ENCODE results near the gene IFT88.
A peak's percentile ranks its signal among the peaks of the same experiment; 100 is the strongest.

The IFT88 gene

DNA sequence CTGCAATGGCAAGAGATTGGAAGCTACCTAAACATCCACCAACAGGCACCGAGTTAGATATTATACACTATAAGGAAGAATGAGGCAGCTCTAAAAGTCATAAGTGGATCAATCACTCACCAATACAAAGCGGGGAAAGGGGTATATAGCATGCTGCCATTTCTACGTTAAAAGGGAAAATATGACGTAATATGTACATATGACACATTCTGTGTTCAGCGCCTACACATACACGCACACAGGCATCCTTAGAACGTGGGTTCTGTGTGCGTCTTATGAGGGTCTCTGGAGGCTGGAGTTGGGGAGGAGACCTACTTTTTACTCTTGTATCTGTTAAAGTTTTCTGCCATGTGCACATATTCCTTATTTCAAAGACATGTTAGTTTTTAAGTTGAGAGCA lies 142.4 kb downstream of the IFT88 start (continued):
- TF ChIP-seq, protein P1, sequence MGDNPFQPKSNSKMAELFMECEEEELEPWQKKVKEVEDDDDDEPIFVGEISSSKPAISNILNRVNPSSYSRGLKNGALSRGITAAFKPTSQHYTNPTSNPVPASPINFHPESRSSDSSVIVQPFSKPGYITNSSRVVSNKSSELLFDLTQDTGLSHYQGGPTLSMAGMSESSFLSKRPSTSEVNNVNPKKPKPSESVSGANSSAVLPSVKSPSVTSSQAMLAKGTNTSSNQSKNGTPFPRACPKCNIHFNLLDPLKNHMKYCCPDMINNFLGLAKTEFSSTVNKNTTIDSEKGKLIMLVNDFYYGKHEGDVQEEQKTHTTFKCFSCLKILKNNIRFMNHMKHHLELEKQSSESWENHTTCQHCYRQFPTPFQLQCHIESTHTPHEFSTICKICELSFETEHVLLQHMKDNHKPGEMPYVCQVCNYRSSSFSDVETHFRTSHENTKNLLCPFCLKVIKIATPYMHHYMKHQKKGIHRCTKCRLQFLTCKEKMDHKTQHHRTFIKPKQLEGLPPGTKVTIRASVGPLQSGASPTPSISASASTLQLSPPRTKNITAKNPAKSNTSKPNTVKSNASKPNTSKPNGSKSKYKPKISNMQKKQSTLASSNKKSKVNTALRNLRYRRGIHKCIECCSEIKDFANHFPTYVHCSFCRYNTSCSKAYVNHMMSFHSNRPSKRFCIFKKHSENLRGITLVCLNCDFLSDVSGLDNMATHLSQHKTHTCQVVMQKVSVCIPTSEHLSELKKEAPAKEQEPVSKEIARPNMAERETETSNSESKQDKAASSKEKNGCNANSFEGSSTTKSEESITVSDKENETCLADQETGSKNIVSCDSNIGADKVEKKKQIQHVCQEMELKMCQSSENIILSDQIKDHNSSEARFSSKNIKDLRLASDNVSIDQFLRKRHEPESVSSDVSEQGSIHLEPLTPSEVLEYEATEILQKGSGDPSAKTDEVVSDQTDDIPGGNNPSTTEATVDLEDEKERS (tag by site-specific recombination; IDR thresholded peaks at IDR 0.05): no peak
- TF ChIP-seq ZNF548 (tag by site-specific recombination; IDR thresholded peaks at IDR 0.05) (no peak), ZNF660 (tag by site-specific recombination; IDR thresholded peaks at IDR 0.05) (no peak), ZNF24 (tag by site-specific recombination; IDR thresholded peaks at IDR 0.05) (no peak), ZNF292 (tag by site-specific recombination; IDR thresholded peaks at IDR 0.05; ENCODE audit: borderline replicate concordance, low read depth) (no peak), ZNF561 (tag by site-specific recombination; IDR thresholded peaks at IDR 0.05; ENCODE audit: borderline replicate concordance) (no peak), ZNF274 (IDR thresholded peaks at IDR 0.05; ENCODE audit: low read length) (no peak), ZNF274 (tag by site-specific recombination; IDR thresholded peaks at IDR 0.05; ENCODE audit: borderline replicate concordance) (no peak), SALL2 (tag by site-specific recombination; IDR thresholded peaks at IDR 0.05; ENCODE audit: borderline replicate concordance) (no peak)
- TF ChIP-seq, protein P2, sequence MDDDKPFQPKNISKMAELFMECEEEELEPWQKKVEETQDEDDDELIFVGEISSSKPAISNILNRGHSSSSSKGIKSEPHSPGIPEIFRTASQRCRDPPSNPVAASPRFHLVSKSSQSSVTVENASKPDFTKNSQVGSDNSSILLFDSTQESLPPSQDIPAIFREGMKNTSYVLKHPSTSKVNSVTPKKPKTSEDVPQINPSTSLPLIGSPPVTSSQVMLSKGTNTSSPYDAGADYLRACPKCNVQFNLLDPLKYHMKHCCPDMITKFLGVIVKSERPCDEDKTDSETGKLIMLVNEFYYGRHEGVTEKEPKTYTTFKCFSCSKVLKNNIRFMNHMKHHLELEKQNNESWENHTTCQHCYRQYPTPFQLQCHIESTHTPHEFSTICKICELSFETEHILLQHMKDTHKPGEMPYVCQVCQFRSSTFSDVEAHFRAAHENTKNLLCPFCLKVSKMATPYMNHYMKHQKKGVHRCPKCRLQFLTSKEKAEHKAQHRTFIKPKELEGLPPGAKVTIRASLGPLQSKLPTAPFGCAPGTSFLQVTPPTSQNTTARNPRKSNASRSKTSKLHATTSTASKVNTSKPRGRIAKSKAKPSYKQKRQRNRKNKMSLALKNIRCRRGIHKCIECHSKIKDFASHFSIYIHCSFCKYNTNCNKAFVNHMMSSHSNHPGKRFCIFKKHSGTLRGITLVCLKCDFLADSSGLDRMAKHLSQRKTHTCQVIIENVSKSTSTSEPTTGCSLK (tag by site-specific recombination; IDR thresholded peaks at IDR 0.05): no peak
- TF ChIP-seq, protein P3, sequence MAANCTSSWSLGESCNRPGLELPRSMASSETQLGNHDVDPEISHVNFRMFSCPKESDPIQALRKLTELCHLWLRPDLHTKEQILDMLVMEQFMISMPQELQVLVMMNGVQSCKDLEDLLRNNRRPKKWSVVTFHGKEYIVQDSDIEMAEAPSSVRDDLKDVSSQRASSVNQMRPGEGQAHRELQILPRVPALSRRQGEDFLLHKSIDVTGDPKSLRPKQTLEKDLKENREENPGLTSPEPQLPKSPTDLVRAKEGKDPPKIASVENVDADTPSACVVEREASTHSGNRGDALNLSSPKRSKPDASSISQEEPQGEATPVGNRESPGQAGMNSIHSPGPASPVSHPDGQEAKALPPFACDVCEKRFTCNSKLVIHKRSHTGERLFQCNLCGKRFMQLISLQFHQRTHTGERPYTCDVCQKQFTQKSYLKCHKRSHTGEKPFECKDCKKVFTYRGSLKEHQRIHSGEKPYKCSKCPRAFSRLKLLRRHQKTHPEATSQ (tag by site-specific recombination; IDR thresholded peaks at IDR 0.05): no peak
- TF ChIP-seq, protein P4, sequence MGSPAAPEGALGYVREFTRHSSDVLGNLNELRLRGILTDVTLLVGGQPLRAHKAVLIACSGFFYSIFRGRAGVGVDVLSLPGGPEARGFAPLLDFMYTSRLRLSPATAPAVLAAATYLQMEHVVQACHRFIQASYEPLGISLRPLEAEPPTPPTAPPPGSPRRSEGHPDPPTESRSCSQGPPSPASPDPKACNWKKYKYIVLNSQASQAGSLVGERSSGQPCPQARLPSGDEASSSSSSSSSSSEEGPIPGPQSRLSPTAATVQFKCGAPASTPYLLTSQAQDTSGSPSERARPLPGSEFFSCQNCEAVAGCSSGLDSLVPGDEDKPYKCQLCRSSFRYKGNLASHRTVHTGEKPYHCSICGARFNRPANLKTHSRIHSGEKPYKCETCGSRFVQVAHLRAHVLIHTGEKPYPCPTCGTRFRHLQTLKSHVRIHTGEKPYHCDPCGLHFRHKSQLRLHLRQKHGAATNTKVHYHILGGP (tag by site-specific recombination; IDR thresholded peaks at IDR 0.05): no peak
- TF ChIP-seq, protein P5, sequence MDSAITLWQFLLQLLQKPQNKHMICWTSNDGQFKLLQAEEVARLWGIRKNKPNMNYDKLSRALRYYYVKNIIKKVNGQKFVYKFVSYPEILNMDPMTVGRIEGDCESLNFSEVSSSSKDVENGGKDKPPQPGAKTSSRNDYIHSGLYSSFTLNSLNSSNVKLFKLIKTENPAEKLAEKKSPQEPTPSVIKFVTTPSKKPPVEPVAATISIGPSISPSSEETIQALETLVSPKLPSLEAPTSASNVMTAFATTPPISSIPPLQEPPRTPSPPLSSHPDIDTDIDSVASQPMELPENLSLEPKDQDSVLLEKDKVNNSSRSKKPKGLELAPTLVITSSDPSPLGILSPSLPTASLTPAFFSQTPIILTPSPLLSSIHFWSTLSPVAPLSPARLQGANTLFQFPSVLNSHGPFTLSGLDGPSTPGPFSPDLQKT (IDR thresholded peaks at IDR 0.05; ENCODE audit: borderline replicate concordance, low read depth, low read length): no peak

DNA sequence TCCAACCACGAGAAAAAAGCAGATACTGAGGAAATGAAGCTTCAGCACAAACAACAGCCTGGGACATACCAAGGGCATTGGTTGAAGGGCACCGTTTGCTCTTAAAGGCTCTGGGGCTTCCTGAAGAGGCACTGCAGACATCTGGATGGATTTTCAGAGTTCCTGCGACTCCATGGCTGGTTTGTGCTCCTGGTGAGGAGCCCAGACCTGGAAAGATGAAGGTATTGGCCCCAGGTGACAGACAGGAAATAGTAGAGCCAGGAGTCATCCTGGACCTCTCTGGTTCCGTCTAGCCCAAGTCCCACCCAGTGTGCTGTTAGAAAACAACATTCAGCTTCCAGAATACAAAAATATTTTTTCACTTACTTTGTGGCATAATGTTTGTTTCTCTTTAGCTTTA lies 142.8 kb downstream of the IFT88 start:
- Histone ChIP-seq H3K36me3 (ENCODE audit: control insufficient read depth in 2 of 2, insufficient read depth in 1 of 2, low read length in 2 of 2) (no peaks in the 10 kb centered on the region), H3K9me3 (ENCODE audit: control insufficient read depth, insufficient read depth, low read depth, low read length) (no peaks in the 10 kb centered on the region), H3K4me3 (ENCODE audit: low read depth, low read length) (no peak overlapping the region), H3K27ac (ENCODE audit: extremely low read depth, low read depth, low read length) (no peak overlapping the region), H3K4me1 (ENCODE audit: control insufficient read depth, insufficient read depth, low read length) (no peaks in the 10 kb centered on the region)
- no peak for TF ChIP-seq ZSCAN16 (tag by site-specific recombination; IDR thresholded peaks at IDR 0.05)
- no peak for TF ChIP-seq MZF1 (tag by site-specific recombination; IDR thresholded peaks at IDR 0.05; ENCODE audit: borderline replicate concordance)
- no peak for TF ChIP-seq ZBTB20 (tag by site-specific recombination; IDR thresholded peaks at IDR 0.05)
- TF ChIP-seq KLF10 (tag by site-specific recombination; IDR thresholded peaks at IDR 0.05): no peak
- no peak for TF ChIP-seq ZNF558 (tag by site-specific recombination; IDR thresholded peaks at IDR 0.05)
- TF ChIP-seq, protein P6, sequence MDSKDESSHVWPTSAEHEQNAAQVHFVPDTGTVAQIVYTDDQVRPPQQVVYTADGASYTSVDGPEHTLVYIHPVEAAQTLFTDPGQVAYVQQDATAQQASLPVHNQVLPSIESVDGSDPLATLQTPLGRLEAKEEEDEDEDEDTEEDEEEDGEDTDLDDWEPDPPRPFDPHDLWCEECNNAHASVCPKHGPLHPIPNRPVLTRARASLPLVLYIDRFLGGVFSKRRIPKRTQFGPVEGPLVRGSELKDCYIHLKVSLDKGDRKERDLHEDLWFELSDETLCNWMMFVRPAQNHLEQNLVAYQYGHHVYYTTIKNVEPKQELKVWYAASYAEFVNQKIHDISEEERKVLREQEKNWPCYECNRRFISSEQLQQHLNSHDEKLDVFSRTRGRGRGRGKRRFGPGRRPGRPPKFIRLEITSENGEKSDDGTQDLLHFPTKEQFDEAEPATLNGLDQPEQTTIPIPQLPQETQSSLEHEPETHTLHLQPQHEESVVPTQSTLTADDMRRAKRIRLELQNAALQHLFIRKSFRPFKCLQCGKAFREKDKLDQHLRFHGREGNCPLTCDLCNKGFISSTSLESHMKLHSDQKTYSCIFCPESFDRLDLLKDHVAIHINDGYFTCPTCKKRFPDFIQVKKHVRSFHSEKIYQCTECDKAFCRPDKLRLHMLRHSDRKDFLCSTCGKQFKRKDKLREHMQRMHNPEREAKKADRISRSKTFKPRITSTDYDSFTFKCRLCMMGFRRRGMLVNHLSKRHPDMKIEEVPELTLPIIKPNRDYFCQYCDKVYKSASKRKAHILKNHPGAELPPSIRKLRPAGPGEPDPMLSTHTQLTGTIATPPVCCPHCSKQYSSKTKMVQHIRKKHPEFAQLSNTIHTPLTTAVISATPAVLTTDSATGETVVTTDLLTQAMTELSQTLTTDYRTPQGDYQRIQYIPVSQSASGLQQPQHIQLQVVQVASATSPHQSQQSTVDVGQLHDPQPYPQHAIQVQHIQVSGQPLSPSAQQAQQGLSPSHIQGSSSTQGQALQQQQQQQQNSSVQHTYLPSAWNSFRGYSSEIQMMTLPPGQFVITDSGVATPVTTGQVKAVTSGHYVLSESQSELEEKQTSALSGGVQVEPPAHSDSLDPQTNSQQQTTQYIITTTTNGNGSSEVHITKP (tag by site-specific recombination; IDR thresholded peaks at IDR 0.05): peak; percentile 26; the same call in 1 of the 2 replicates
- CTCF ChIA-PET: interaction anchor here (0.7 kb wide), 1 partner anchor 37 kb away, joined by 5 read pairs; no protein-coding TSS in a partner anchor
- POLR2A ChIA-PET: interaction anchor here (1.0 kb wide), 1 partner anchor 64 kb away, joined by 3 read pairs; the partner anchor contains the start of gene EEF1AKMT1
